Activated CD4-positive, CD25-positive, alpha-beta regulatory T cell (primary cell): Measurements from ENCODE around the gene RAB4B.
"Not testable (repeated sequence)": the region's sequence is repeated elsewhere in the genome, so short reads cannot be mapped to it uniquely, and the experiment has no call there.

Experiments used
- DNase-seq, 4 experiments: peaks; one replicate each; lab custom pipeline; 2025; lab: John Stamatoyannopoulos, UW

RAB4B gene

DNA sequence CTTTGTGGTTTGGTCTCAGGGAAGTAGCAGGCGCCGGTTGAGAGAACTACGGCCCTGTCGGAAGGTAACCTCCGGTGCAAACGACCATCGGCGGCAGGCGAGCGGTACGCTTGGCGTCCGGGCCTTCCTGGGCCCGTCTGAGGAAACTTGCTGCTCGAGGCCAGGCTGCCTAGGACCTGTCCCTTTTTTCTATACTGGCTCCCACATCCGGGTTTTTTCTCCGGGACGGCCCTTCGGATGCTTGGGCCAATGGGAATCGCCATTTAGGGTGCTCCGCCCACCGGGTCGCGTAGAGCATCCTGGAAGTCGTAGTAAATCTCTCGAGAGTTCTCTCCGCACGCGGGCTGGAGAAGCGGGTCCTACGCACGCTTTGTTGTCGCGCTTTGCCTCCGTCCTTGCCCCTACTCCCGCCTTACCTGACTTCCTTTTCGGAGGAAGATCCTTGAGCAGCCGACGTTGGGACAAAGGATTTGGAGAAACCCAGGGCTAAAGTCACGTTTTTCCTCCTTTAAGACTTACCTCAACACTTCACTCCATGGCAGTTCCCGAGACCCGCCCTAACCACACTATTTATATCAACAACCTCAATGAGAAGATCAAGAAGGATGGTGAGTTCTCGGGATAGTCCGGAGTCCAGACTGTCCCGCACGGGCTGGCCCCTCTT, 27.0 kb upstream of the RAB4B start, which contains the start of gene SNRPA:
Gene SNRPA, plus strand, starts transcription at position 330 of the 664 bp plus-strand sequence. Its CDS starts 206 bp downstream, at position 536.
- peak; percentile 79 to 90 (median 88) for DNase-seq

DNA sequence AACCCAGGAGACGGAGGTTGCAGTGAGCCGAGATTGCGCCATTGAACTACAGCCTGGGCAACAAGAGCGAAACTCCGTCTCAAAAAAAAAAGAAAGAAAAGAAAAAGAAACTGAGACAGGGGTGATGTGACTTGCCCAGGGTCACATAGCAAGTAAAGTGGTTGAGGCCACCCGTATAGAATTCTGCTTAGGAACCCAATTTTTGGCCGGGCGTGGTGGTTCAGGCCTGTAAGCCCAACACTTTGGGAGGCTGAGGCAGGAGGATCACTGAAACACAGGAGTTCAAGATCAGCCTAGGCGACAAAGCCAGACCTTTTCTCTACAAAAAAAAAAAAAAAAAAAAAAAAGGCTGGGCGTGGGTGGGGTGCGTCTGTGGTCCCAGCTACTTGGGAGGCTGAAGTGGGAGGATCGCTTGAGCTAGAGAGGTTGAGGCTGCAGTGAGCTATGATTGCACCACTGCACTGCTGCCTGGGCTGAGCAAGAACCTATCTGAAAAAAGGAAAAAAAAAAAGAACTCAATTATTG, 25.7 kb upstream of the RAB4B start:
- no peak for DNase-seq

DNA sequence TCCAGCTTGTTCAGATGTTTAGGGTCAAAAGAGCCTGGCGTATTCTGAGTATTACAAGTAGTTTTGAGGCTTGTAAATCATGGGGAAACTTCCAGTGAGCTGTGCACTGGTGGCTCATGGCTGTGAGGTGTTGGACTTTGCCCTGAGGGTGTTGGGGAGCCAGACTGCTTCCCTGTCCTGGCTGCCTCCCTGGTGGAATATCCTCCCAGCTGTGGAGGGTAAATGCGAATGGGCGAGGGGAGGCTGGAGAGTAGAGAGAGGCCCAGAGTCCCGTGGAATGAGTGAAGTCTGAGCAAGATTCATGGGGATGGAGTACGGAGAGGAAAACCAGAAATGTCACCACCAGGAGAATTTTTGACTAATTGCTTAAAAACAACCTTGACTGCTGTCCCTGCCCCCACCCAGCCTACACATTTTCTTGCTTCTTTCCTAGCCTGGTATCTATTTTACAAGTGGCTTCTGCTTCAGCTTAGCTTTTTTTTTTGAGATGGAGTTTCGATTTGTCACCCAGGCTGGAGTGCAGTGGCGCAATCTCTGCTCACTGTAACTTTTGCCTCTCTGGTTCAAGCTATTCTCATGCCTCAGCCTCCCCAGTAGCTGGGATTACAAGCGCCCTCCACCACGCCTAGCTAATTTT, 23.3 kb upstream of the RAB4B start:
- DNase-seq, result no peak

DNA sequence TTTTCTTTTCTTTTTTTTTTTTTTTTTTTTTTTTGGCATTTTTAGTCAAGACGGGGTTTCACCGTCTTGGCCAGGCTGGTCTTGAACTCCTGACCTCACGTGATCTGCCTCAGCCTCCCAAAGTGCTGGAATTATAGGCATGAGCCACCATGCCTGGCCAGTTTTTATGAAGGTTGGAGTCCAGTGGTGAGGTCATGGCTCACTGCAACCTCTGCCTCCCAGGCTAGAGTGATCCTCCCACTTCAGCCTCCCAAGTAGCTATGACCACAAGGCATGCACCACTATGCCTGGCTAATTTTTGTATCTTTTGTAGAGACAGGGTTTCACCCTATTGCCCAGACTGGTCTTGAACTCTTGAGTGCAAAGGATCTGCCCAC, 22.8 kb upstream of the RAB4B start:
- no peak for DNase-seq

DNA sequence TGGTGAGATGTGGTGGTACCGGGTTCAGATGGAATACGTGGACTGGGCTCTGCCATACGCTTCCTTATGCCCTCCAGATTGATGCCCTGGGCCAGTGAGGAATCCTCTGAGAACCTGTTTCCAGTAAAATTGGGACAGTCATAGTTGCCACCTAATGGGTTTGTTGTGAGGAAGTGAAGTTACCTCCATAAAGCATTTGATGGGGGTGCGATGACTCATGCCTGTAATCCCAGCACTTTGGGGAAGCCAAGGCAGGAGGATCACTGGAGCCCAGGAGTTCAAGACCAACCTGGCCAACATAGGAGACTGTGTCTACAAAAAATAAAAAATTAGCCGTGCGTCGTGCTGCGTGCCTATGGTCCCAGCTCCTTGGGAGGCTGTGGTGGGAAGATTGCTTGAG, 22.3 kb upstream of the RAB4B start:
- DNase-seq, result no peak

DNA sequence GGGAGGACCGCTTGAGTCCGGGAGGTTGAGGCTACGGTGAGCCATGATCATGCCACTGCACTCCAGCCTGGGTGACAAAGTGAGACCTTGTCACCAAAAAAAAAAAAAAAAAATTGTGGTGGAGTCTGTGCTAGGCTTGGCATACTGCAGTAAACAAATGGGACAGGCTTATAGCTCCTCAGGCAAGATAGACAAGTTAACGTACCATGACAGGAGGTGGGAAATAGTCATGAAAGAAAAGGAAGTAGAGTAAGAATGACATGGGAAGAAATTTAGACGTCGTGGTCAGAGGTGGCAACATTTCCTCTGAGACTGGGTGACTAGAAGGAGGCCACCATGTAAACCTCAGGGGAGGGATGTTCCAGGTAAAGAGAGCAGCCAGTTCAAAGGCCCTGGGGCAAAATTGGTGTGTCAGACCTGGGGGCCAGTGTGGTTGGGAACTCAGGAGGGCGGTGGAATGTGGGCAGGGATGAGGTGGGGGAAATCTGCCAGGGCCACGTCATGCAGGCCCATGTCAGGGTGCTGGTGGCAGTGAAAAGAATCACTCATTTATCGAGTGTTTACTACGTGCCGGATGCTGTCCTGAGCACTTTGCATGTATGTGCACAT, 21.4 kb upstream of the RAB4B start:
- DNase-seq, result no peak

DNA sequence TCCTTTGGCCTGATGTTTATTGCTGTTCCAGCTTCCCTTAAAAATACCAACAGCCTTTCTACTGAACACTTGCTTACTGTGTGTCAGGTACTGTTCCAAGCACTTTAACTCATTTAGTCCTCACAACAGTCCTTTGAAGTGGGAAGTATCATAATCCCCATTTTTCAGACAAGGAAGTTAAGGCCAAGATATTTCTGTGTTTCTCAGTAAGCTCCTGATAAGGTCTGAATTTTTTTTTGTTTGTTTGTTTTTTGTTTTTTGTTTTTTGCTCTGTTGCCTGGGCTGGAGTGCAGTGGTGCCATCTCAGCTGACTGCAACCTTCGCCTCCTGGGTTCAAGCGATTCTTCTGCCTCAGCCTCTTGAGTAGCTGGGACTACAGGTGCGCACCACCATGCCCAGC, 19.6 kb upstream of the RAB4B start:
- no peak for DNase-seq

DNA sequence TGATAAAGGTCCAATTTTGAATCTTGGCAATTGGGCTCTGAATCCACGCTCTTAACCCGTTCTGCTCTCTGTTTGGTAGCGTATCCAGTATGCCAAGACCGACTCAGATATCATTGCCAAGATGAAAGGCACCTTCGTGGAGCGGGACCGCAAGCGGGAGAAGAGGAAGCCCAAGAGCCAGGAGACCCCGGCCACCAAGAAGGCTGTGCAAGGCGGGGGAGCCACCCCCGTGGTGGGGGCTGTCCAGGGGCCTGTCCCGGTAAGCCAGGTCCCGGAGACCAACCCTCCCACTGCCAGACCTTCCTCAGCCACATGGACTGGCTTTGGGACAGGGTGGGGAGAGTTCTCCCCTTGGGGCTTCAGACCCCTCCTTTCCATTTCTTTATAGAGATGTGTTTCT, 18.7 kb upstream of the RAB4B start:
- DNase-seq, result no peak

DNA sequence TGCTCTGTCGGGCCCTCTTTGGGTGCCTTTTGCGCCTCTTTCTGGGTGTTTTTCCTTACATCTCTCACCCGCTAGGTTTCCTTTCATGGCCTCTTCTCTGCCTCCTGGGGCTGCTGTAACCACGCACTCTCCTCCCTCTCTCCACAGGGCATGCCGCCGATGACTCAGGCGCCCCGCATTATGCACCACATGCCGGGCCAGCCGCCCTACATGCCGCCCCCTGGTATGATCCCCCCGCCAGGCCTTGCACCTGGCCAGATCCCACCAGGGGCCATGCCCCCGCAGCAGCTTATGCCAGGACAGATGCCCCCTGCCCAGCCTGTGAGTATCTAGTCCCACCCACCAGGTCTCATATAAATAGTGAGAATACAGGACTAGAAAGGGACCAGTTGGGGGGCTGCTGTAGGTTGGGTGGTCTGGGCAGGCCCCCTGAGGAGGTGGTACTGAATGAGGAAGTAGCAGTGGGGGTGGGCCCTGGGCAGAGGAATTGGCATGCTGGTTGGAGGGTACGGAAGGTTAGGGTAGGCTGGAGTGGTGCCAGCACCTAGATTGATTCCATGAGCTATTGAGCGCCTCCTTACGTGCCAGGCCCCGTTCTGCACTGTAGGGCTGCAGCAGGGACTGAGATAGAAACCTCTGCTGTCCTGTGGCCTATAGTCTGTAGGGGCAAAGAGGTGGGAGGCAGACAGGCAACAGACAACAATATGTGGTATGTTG, 15.1 kb upstream of the RAB4B start:
- DNase-seq, result no peak

DNA sequence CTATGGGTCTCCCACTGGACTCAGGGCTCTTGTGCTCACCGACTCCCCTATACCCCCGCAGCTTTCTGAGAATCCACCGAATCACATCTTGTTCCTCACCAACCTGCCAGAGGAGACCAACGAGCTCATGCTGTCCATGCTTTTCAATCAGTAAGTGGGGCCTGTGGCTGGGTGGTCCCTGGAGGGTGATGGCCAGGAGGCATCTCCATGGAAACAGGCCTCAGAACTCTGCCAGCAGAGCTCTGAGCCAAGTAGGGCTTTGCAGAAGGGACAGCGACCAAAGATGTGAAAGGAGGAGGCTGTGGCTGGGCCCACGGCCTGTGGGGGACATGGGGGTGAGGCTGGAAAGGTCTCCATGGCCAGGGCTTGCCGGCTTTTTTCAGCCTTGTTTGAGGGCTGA, 14.5 kb upstream of the RAB4B start:
- DNase-seq, result no peak

DNA sequence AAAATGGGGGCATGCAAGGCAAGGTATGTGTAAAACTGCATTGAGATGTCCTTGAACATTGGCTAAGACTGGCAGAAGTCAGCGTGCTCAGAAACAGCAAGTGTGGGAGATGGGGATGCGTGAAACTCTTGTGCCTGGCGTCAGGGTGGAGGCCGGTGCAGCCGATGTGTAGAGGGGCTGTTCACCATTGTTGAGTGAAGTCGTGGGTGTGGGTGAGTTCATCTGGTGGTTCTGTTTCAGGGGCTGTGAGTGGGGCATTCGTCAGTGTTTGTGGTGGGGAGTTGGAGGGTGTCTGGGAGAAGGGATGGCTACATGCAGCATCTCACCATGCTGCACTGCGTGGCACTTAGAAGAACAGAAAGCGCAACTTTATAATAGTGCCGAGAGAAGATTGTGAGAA, 14.1 kb upstream of the RAB4B start:
- no peak for DNase-seq

DNA sequence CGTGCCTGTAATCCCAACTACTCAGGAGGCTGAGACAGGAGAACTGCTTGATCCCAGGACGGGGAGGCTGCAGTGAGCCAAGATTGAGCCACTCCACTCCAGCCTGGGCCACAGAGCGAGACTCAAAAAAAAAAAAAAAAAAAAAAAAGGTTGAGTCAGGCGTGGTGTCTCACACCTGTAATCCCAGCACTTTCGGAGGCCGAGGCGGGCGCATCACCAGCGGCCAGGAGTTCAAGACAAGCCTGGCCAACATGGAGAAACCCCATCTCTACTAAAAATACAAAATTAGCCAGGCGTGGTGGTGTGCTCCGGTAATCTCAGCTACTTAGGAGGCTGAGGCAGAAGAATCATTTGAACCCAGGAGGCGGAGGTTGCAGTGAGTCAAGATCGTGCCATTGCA, 11.7 kb upstream of the RAB4B start:
- DNase-seq, result not testable (repeated sequence)

DNA sequence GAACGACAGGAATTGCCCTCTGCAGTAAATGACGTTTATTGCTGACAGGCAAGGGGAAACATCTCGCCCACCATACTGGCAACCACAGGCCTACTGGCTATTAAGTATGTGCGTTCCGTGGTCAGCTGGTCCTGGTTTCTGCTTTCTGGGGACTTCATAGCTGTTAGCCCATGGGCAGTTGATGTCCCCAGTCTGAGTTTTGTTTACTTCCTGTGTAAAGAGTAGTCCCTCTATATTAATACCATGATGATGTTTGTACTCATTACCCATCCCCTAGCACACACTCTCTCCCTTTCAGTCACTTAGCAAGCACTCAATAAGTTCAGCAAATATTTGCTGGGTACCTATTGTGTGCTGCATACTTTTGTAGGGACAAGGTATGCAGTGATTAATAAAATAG, 9.2 kb upstream of the RAB4B start:
- no peak for DNase-seq

DNA sequence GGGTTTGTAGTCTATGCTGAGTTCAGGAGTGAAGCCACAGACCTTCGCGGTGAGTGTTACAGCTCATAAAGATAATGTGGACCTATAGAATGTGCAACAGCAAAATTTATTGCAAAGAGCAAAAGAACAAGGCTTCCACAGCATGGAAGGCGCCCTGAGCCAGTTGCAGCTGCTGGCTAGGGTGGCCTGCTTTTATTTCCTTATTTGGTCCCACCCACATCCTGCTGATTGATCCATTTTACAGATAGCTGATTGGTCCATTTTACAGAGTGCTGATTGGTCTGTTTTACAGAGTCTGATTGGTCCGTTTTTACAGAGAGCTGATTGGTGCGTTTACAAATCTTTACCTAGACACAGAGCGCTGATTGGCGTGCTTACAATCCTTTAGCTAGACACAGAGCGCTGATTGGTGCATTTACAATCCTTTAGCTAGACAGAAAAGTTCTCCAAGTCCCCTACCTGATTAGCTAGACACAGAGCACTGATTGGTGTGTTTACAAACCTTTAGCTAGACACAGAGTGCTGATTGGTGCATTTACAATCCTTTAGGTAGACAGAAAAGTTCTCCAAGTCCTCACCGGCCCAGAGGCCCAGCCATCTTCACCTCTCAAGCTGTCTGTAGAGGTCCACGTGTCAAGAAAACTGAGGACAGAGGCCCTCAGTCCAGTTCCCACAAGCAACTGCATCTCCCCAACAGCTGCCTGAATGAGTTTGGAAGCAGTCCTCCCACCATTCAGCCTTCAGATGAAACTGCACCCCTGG, 6.8 kb upstream of the RAB4B start:
- not testable (repeated sequence) for DNase-seq

DNA sequence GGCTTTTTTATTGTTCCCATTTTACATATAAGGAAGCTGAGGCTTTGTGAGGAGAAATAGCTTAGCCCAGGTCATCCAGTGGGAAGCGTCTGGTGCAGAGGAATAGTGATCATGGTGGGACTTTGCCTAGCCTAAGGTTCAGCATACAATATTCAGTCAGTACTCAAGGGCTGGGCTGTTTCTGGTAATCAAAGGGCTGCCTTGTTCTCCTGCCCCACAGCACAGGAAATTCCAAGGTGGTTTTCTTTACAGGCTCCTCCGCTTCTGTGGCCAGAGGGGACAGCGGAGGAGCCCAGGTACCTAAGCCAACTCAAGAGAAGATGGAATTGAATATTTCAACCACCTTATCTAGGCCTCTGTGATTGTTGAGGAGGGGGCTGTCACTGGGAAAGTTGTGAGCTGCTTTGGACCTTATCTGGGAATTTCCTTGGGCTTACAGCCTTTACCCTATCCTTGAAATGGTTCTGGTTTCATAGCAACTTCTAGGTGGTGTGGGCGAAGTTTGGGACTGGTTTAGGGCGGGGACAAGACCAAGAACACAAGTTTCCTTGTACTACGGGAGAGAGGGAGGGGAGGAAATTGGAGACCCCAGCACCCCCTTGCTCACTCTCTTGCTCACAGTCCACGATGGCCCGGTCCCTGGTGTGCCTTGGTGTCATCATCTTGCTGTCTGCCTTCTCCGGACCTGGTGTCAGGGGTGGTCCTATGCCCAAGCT, 3.0 kb upstream of the RAB4B start, which contains the start of gene MIA:
Gene MIA, plus strand, starts transcription at position 606 of the 716 bp plus-strand sequence. Its CDS starts 22 bp downstream, at position 628.
- no peak for DNase-seq

DNA sequence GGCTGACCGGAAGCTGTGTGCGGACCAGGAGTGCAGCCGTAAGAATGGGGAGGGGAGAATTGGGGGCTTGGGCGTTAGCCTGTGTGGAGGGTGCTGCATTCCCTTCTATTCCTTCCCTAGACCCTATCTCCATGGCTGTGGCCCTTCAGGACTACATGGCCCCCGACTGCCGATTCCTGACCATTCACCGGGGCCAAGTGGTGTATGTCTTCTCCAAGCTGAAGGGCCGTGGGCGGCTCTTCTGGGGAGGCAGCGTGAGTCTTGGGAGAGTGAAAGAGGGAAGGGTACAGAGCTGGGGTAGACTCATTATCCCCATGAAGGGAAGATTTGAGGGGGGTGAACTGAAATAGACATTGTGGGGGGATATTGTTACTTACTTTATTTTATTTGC, 2.4 kb upstream of the RAB4B start:
- DNase-seq, result no peak

DNA sequence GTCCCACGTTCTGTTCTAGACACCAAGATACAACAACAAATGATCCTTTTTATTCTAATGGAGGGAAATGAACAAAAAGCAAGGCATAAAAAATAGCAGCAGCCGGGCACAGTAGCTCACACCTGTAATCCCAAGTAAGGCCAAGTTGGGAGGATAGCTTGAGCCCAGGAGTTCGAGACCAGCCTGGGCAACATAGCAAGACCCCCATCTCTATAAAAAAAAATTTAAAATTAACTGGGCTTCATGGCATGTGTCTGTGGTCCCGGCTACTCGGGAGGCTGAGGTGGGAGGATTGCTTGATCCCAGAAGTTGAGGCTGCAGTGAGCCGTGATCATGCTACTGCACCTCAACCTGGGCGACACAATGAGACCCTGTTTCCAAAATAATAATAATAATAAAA, 1.7 kb upstream of the RAB4B start:
- no peak for DNase-seq

DNA sequence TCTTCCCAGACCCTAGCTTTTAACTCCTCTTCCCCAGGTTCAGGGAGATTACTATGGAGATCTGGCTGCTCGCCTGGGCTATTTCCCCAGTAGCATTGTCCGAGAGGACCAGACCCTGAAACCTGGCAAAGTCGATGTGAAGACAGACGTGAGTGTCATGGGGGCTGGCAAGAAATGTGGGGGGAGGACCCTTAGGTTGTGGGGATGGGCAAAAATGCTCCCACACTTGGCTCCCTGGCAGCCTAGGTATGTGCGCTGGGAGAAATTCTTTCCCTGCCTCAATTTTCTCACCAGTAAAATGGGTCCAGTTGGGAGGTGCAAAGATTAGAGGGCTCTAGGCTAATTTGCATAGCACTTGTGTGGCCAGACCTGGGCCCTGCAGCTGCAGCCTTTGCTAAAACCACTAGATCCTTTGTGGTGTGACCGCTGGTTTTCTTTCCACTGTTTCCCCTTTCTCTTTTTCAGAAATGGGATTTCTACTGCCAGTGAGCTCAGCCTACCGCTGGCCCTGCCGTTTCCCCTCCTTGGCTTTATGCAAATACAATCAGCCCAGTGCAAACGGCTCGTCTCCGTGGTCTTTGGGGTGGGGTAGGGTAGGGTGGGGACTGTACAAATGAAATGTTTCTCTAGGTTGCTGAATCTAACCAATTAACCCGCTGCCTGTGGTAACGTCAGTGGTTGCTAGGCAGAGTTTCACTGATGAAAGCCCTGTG, 959 bp upstream of the RAB4B start:
- peak; percentile 55 to 77 (median 70) for DNase-seq

DNA sequence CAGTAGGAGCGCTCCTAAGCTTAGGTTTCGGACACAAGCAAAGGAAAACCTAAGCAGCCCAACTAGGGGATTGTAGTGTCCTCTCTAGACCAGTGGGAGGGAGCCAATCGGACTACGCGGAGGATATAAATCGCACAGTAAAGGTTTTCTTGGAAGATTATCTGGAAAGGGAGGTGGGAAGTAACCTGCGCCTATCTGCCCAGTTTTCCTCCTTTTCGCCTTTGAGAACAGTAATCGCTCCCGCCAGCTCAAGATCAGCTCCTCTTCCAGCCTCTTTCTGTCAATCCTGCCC, 456 bp upstream of the RAB4B start:
- no peak for DNase-seq

DNA sequence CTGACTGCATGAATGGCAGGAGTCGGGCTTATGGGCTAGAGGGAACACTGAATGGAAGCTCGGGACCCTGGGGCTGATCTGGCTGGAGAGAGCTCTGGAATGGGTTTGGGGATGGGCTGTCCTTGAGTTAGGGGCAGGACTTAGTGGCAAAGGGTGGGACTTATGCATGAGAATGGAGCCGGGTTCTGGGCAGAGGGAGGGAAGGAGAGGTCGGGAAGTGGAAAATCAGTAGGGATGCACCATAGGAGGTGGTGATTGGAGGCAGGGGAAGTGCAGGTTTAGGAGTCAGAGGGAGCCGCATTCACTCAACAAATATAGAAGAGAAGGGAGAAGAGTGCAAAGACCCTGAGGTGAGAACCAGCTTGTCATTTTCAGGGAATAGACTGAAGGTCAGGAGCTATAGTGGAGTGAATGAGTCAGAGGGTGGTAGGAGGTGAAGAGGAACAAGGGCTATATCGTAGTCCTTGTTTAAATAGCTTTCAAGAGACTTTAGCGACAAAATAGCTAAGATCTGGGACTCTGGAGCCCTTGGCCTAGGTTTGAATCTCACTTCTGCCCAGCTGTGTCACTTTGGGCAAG, 748 bp downstream of the RAB4B start:
- DNase-seq, result no peak
